OCI-LY3 (cell line): ENCODE data around the gene ZNF831.

ENCODE experiments used
- H2AFZ ChIP-seq: fragments of 200-600, 300-600 bp; shearing (Covaris generic); 2 replicates; pipeline ENCODE4 v1.6.0; 2014; ENCODE audit warnings: antibody characterized with exemption, low read depth, low read length
- H3K27ac ChIP-seq: fragments of 200-600, 300-600 bp; sonication (generic); 2 replicates; pipeline ENCODE4 v1.5.1; 2014; ENCODE audit warnings: mild to moderate bottlenecking, low read length, moderate library complexity, mixed read lengths
- H3K27me3 ChIP-seq: fragments of 200-600, 300-600 bp; sonication (generic); 2 replicates; pipeline ENCODE4 v1.6.1; 2014; ENCODE audit warnings: low read depth, low read length, mixed read lengths
- H3K36me3 ChIP-seq: fragments of 200-600, 300-600 bp; sonication (generic); replicated peaks from 2 replicates; pipeline ENCODE3; 2014; ENCODE audit warnings: low read depth, low read length, mixed read lengths
- H3K4me1 ChIP-seq: fragments of 300-600, 200-600 bp; sonication (generic); 2 replicates; pipeline ENCODE4 v1.6.1; 2014; ENCODE audit warnings: low read length, mixed read lengths
- H3K4me2 ChIP-seq: fragments of 200-600, 300-600 bp; sonication (generic); 2 replicates; pipeline ENCODE4 v1.6.1; 2014; ENCODE audit warnings: low read length, mixed read lengths
- H3K4me3 ChIP-seq: fragments of 300-600, 200-600 bp; sonication (generic); 2 replicates; pipeline ENCODE4 v1.5.1; 2014; ENCODE audit warnings: antibody characterized with exemption, mild to moderate bottlenecking, low read length, moderate library complexity
- H3K79me2 ChIP-seq: fragments of 300-600, 200-600 bp; shearing (Covaris generic); 2 replicates; pipeline ENCODE4 v1.6.1; 2014; ENCODE audit warnings: mild to moderate bottlenecking, low read length, mixed read lengths
- H3K9ac ChIP-seq: fragments of 300-600, 200-600 bp; shearing (Covaris generic); 2 replicates; pipeline ENCODE4 v1.6.0; 2014; ENCODE audit warnings: mild to moderate bottlenecking, low read length, moderate library complexity
- H3K9me3 ChIP-seq: fragments of 200-600, 300-600 bp; shearing (Covaris generic); 2 replicates; pipeline ENCODE4 v1.6.1; 2014; ENCODE audit warnings: low read length, mixed read lengths; ENCODE audit not compliant: insufficient read depth
- H4K20me1 ChIP-seq: fragments of 200-600, 300-600 bp; sonication (generic); 2 replicates; pipeline ENCODE4 v1.6.1; 2016; ENCODE audit warnings: low read length, mixed read lengths; ENCODE audit not compliant: insufficient read depth
- CTCF ChIP-seq: fragments of 200-600, 300-600 bp; sonication (generic); IDR thresholded peaks from 2 replicates; pipeline ENCODE4 v1.5.1; 2014; ENCODE audit warnings: antibody characterized with exemption, low read length, low read depth
- EZH2phosphoT487 ChIP-seq: fragments of 200-600 bp; shearing (Covaris generic); IDR thresholded peaks from 2 replicates; pipeline ENCODE4 v1.6.1; 2018; ENCODE audit warnings: antibody characterized with exemption, mixed run types, low read depth

The ZNF831 gene

GRCh38 chr20:59145247-59145923 is 18.2 kb upstream of the ZNF831 start:
- Histone ChIP-seq H3K9ac (no peak overlapping the region), H3K27ac (no peak overlapping the region), H3K4me3 (no peak overlapping the region), H3K9me3 (no peaks in the 10 kb centered on the region), H3K4me1 (no peaks in the 10 kb centered on the region), H3K27me3 (peaks cover 62% of the 10 kb centered on the region), H3K4me2 (no peak overlapping the region), H2AFZ (no peak overlapping the region), H3K79me2 (no peaks in the 10 kb centered on the region), H4K20me1 (no peaks in the 10 kb centered on the region), H3K36me3 (no peaks in the 10 kb centered on the region)
- TF ChIP-seq EZH2phosphoT487 (no peak), CTCF (no peak)

- Histone ChIP-seq H4K20me1 (no peaks in the 10 kb centered on the region), H2AFZ (no peak overlapping the region), H3K4me2 (no peak overlapping the region), H3K4me3 (no peak overlapping the region), H3K36me3 (no peaks in the 10 kb centered on the region), H3K9ac (no peak overlapping the region), H3K79me2 (no peaks in the 10 kb centered on the region), H3K9me3 (no peaks in the 10 kb centered on the region), H3K27me3 (peaks cover 70% of the 10 kb centered on the region), H3K4me1 (no peaks in the 10 kb centered on the region), H3K27ac (no peak overlapping the region)
- TF ChIP-seq CTCF = no peak
- TF ChIP-seq EZH2phosphoT487 = no peak
Measured at GRCh38 chr20:59145924-59146779, 17.5 kb upstream of the ZNF831 start.

- H3K9ac ChIP-seq = no peak overlapping the region
- H3K4me1 ChIP-seq = no peaks in the 10 kb centered on the region
- H3K27ac ChIP-seq = no peak overlapping the region
- peaks cover 75% of the 10 kb centered on the region for H3K27me3 ChIP-seq
- no peaks in the 10 kb centered on the region for H4K20me1 ChIP-seq
- H3K79me2 ChIP-seq = no peaks in the 10 kb centered on the region
- H3K9me3 ChIP-seq = no peaks in the 10 kb centered on the region
- H2AFZ ChIP-seq = no peak overlapping the region
- H3K36me3 ChIP-seq = no peaks in the 10 kb centered on the region
- H3K4me2 ChIP-seq = no peak overlapping the region
- no peak overlapping the region for H3K4me3 ChIP-seq
- TF ChIP-seq CTCF = no peak
Measured at GRCh38 chr20:59146780-59147565, 16.6 kb upstream of the ZNF831 start.

GRCh38 chr20:59147586-59147985 is 16.0 kb upstream of the ZNF831 start:
- Histone ChIP-seq H3K79me2 (no peaks in the 10 kb centered on the region), H3K36me3 (no peaks in the 10 kb centered on the region), H3K9ac (no peak overlapping the region), H3K4me1 (no peaks in the 10 kb centered on the region), H3K27me3 (peaks cover 82% of the 10 kb centered on the region), H3K4me3 (no peak overlapping the region), H3K27ac (no peak overlapping the region), H3K9me3 (no peaks in the 10 kb centered on the region), H3K4me2 (no peak overlapping the region), H4K20me1 (no peaks in the 10 kb centered on the region), H2AFZ (no peak overlapping the region)
- TF ChIP-seq CTCF (no peak), EZH2phosphoT487 (no peak)
